Stimulated activated CD8-positive, alpha-beta memory T cell treated with anti-CD3 and anti-CD28 coated beads, Interleukin-15, amount 100 ng/mL, for 48 hours (primary cell): ENCODE results near the gene FBF1.
A peak's percentile ranks its signal among the peaks of the same experiment; 100 is the strongest.
"Not testable (repeated sequence)": the region's sequence is repeated elsewhere in the genome, so short reads cannot be mapped to it uniquely, and the experiment has no call there.

Experiments used
- DNase-seq, 2 donors: peaks; one replicate each; pipeline ENCODE4 v3.0.0-alpha.2; 2020; ENCODE audit warnings: low read depth in 2 of 2

Gene FBF1

GRCh38 chr17:75895370-75896155, 45.3 kb downstream of the FBF1 start:
- no peak for DNase-seq

GRCh38 chr17:75894049-75894733, 46.7 kb downstream of the FBF1 start:
- DNase-seq: no peak

GRCh38 chr17:75893305-75894048, 47.4 kb downstream of the FBF1 start:
- no peak for DNase-seq

- DNase-seq: no peak
Measured at GRCh38 chr17:75892556-75893224, 48.2 kb downstream of the FBF1 start.

GRCh38 chr17:75891605-75892555, 49.0 kb downstream of the FBF1 start:
- DNase-seq: no peak

GRCh38 chr17:75891022-75891604, 49.7 kb downstream of the FBF1 start:
- no peak for DNase-seq

GRCh38 chr17:75889454-75889853, 51.4 kb downstream of the FBF1 start:
- no peak for DNase-seq

GRCh38 chr17:75888484-75888883, 52.4 kb downstream of the FBF1 start:
- DNase-seq: no peak

GRCh38 chr17:75885860-75886259, 55.0 kb downstream of the FBF1 start:
- not testable (repeated sequence) for DNase-seq

- no peak for DNase-seq
Measured at GRCh38 chr17:75885431-75885830, 55.4 kb downstream of the FBF1 start.

- DNase-seq: no peak
Measured at GRCh38 chr17:75881678-75882454, 59.0 kb downstream of the FBF1 start.

- DNase-seq: no peak
Measured at GRCh38 chr17:75880266-75880665, 60.6 kb downstream of the FBF1 start.

GRCh38 chr17:75878174-75878998, 62.5 kb downstream of the FBF1 start, which contains the start of gene TRIM47:
TRIM47 (minus strand) TSS chr17:75878581; CDS start chr17:75878548, 33 bp downstream.
- no peak for DNase-seq

- peak in 1 of 2 donors; percentile 66 for DNase-seq
Measured at GRCh38 chr17:75877752-75878173, 63.1 kb downstream of the FBF1 start.

GRCh38 chr17:75876938-75877751, 63.7 kb downstream of the FBF1 start:
- DNase-seq: no peak

GRCh38 chr17:75876190-75876937, 64.5 kb downstream of the FBF1 start:
- peak; percentile 56 to 71 for DNase-seq

- no peak for DNase-seq
Measured at GRCh38 chr17:75875940-75876189, 65.0 kb downstream of the FBF1 start.
